ENCODE measurements around the gene PDZRN4.
"Not testable (repeated sequence)": the region's sequence is repeated elsewhere in the genome, so short reads cannot be mapped to it uniquely, and the experiment has no call there.

Gene PDZRN4

GRCh38 chr12:41188058-41188840 lies at the start of gene PDZRN4:
Gene PDZRN4, plus strand, starts transcription at chr12:41188320.
- no peak for DNase-seq

DNA sequence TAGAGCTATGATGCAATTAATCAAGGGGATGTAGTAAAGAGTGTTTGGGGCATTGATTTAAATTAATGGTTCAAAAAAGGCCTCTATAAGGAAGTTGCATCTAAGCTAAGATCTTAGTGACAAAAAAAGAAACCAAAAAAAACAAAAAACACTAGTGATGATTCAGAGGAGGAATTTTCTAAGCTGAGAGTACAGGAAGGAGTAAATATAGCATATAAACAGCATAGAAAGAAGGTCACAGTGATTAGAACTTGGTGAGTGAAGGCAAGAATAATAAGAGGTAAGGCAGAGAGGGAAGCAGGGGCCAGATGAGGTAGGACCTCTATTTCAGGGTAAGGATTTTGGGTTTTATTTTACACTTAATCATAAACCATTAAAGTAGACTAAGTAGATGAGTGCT lies 48.0 kb upstream of the PDZRN4 start:
- DNase-seq, result no peak

DNA sequence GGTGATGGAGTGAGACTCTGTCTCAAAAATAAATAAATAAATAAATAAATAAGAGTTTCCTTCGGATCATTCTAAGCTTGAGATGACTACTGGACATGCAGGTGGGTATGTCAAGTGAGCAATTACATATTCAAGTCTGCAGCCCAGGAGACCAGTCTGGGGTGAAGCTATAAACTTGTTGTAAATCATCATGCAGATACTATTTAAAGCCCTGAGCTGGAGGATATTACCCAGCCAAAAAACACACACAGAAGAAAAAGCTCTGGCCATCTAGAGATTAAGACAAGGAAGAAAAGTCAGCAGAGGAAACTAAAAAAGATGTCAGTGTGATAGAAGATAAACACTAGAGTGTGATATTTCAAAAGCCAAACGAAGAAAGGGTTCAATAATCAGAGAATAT lies 47.0 kb upstream of the PDZRN4 start:
- DNase-seq, result no peak

DNA sequence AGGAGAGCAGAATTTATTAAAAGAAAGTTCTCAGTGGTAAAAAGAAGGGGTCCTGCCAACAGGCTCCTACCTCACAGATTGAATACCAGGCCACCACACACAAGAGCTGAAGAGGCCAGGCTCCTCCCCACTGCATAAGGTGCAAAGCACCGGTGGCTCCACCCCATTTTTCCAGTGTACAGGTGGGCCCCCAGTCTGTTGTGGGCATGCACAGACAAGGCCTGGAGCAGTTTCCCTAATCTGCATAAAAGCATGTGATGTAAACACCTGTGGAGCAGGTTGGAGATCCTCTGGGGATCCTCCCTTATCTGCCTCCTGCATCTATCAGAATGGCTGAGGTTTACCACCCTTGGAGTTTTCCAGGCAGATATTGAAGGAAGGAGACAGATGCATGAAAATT lies 45.7 kb upstream of the PDZRN4 start:
- DNase-seq, result no peak

GRCh38 chr12:41151793-41152192 lies 36.3 kb upstream of the PDZRN4 start:
- no peak for DNase-seq

DNA sequence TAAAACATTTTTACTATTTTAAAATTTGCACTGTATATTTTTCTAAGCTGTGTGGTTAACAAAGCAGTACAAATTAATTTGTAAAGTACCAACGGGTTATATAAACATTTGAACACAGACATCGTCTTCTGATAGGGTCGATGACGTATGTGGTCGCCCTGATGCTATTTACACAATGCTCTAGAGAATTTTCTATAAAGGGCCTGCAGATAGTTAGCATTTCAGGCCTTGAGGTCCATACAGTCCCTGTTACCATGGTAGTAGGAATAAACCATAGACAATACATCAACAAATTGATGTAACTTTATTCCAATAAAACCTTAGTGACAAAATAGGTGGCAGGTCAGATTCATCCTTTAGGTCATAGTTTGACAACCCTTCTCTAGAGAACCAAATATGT lies 25.7 kb upstream of the PDZRN4 start:
- no peak for DNase-seq

DNA sequence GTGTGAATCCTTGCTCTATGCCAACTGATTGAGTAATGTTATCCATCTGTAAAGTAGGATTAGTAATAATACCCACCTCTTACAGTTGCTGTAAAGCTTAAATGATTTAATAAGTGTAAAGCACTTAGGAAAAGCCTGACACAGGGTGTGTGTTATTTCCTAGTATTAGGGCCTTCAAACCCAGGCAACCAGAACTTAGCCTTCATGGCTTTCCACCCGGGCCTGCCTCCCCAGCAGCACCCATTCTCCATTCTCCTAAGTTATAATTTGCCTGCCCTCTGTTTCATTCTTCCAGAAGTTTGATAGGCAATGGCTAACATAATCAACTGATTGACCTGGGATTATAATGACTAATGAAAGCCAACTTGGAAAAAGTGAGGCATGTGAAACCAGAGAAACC lies 20.4 kb upstream of the PDZRN4 start:
- DNase-seq, result no peak

DNA sequence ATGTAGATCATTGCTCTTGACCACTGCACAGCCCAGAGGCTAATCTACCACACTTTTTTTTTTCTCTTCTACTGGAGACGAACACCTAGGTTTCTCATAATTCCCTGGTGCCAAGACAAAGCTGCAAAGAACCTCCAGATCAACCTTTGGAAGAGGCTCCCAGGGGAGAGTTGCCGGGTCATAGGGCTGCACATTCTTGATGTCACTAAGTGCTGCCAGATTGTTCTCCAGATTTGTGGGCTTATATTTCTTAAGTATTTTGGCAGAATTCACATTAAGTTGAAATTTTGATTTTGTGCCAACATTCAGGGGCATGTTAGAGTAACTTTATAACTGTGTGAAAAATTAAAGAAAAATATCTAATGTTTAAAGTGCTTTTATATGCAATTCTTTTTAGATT lies 13.5 kb upstream of the PDZRN4 start:
- no peak for DNase-seq

GRCh38 chr12:41179507-41179906 lies 8.6 kb upstream of the PDZRN4 start:
- not testable (repeated sequence) for DNase-seq

DNA sequence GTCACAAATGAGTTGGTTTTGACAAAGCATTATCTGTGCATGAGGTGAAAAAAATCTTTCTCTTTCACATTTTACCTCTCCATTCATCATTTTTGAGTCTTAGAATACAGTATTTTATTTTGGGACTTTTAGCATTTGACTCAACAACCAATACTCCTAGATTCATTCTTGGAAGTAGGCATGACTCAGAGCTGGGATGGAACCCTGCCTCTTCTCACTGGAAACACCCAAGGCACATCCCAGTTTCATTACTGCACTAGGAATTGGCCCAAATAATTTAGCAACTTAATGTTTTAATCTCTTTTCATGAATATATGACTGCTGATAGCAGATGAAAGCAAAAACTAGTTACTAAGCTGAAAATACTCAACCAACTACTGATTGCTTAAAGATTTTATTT lies 3.3 kb upstream of the PDZRN4 start:
- DNase-seq, result no peak

- no peak for DNase-seq
These were observed 2.1 kb upstream of the PDZRN4 start for GRCh38 chr12:41186026-41186425.

DNA sequence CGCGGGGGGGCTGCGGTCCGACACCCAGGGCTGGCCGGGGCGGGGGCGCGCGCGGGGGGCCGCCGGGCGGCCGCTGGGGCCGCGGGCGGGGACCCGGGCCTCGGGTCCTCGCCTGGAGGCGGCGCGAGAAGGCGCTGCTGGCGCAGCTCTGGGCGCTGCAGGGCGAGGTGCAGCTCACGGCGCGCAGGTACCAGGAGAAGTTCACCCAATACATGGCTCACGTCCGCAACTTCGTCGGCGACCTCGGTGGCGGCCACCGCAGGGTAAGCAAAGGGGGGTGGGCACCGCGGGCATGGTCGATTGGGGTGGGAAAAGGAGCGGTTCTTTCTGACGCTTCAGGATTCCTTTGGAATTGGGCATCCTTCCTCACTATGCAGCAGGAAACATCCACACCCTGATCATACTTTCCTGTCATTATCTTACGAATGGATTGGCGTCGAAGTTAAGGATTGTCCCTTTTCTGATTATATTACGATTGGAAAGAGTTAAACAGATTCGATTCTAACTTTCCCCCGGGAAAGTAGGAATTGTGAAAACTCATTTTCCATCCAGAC lies 798 bp downstream of the PDZRN4 start:
- DNase-seq, result no peak

- no peak for DNase-seq
These were observed 1.5 kb downstream of the PDZRN4 start for GRCh38 chr12:41189395-41190251.

DNA sequence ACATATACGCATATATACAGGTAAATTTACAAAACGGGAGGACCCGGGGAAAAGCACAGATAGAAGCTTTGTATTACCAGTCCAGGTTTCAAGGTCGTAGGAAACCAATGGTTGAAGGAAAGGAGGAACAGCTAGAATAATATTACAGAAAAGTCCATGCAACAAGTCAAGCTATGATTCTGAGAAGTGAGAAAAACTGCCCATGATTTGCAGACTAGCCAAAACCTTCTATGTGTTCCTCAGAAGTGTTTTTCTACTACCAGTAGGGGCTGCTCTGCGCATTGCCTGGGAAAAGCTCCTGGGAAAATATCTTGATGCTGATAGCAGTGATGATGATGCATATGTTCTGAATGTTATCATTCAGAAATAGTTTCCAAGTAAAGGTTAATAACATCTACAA lies 2.2 kb downstream of the PDZRN4 start:
- DNase-seq, result no peak

DNA sequence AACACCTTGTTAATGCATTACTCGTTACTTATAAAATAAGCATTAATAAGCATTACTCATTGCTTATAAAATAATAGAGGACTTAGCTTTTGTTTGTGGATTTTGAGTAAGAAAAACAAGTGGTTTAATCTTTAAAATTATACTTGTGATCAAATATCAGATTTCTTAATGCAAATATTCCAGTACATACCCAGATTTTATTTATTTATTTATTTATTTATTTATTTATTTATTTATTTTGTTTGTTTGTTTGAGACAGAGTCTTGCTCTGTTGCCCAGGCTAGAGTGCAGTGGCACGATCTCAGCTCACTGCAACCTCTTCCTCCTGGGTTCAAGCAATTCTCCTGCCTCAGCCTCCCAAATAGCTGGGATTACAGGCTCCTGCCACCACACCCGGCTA lies 3.4 kb downstream of the PDZRN4 start:
- not testable (repeated sequence) for DNase-seq

- no peak for DNase-seq
These were observed 5.2 kb downstream of the PDZRN4 start for GRCh38 chr12:41193311-41193710.

DNA sequence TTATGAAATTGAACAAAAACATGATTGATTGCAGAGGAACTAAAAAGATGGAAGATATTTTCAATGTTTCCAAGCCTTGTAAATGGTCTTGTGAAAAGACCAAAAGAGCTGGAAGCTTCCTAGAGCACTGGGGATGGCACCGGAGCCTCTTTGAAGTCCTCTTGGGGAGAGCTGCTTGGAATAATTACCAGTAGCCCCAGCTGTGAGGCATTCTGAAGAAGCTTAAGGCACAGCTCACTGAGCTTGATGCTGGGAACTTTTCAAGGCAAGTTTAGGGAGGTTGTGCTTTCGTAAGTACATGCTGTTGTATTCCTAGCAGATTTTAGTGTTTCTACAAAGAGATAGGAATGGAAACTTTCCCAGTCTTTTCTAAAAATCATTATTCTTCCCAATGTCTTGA lies 13.9 kb downstream of the PDZRN4 start:
- no peak for DNase-seq

GRCh38 chr12:41205070-41205709 lies 17.1 kb downstream of the PDZRN4 start:
- DNase-seq, result no peak

DNA sequence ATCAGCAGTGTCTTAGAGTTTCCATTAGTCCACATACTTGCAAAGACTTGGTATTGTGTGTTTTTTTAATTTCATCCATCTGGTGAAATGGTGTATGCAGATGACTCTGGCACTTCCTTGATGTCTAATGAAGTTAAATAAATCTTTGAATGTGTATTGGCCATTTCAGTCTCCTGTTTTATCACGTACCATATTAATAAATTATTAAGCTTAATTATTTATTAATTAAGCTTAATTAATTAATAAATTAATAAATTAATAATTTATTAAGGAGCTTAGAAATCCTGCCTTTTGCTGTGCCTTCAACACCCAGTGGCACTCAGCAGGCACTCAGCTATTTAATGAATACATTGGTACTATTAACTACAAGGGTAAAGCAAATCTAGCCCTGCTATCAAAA lies 18.2 kb downstream of the PDZRN4 start:
- no peak for DNase-seq

DNA sequence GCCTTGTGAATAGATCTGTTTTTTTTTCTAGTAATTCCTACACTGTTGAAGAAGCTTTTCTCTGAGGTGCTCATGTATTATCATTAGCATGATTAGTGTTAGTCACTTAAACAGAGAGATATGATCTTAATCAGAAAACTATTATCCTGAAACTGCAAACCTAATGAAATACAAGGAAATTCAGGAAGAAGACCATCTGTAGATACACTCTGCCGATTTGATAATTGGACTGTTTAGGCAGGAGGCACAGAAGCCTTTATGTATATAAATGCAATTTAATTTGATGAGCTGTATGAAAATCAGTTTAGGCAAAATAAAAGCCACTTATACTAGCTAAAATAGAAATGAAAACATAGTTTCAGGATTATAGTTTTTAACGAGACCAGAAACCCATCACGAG lies 23.3 kb downstream of the PDZRN4 start:
- no peak for DNase-seq

- DNase-seq, result no peak
These were observed 24.5 kb downstream of the PDZRN4 start for GRCh38 chr12:41212625-41213024.

- DNase-seq, result no peak
These were observed 25.0 kb downstream of the PDZRN4 start for GRCh38 chr12:41213107-41213506.

DNA sequence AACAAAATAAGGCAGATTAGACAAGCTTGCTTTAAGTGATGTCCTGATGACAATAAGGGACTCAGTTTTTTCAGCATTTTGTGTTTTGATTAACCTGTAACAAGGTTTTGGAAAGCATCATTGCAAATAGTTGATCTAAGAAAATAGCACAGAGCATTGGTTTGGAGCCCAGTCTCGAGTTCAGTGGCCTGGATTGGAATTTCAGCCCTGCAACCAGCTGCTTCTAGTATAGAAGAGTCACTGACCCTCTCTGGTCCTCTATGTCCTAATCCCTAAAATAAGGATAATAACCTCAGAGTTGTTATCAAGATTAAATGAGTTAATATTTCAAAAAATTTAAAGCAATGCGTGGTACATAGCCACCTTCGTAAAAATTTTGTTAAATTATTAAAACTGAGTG lies 25.5 kb downstream of the PDZRN4 start:
- DNase-seq, result no peak

- DNase-seq, result no peak
These were observed 29.6 kb downstream of the PDZRN4 start for GRCh38 chr12:41217727-41218126.

All from CD4-positive, alpha-beta T cell treated with Interleukin-17A for 1 hour (primary cell).